ENCODE results near the gene EXD3. TPM values are rescaled to one million over a fixed set of nuclear protein-coding genes. Genes with fewer than 3 reads are reported as not detected.

EXD3 gene
- polyA plus RNA-seq, 1 experiment: 4.0 TPM

DNA sequence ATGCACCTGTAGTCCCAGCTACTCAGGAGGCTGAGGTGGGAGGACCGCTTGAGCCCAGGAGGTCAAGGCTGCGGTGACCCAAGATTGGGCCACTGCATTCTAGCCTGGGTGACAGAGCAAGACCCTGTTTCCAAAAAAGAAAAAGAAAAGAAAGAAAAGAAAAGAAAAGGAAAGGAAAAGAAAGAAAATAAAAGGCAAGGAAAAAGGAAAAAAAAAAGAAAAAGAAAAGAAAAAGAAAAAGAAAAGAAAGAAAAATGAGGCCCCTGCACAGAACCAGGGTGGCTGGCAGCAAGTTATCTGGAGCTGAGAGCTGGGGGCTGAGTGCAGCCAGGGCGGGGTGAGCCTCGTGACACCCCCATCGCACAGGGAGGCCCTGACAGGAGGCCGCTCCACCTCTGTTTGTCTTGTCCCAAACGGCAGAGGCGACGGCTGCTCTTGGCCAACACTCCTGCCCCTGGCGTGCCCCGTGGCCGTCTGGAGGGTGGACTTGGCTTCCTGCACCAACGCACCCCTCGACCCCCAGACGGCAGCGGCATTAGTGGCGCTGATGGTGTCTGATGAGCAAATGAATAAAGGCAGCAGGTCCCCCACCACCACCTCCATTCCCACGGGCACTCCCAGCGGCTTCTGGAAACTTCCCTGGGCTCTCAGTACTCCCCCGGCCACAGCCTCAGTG is 16.7 kb downstream of the EXD3 start:
- Histone ChIP-seq H3K9me3 (ENCODE audit: control insufficient read depth, insufficient read depth, low read length) (peaks cover 3% of the 10 kb centered on the region; the same call in 1 of the 2 replicates), H3K27ac (ENCODE audit: low read depth, low read length) (no peak overlapping the region), H3K27me3 (ENCODE audit: control insufficient read depth, insufficient read depth, low read length) (no peaks in the 10 kb centered on the region), H3K4me3 (ENCODE audit: low read depth, low read length) (no peak overlapping the region)
- CTCF ChIA-PET: interaction anchor here (0.6 to 1.0 kb wide), 3 partner anchors 100 to 110 kb away, joined by 3 read pairs; partner anchors contain the start of gene NRARP
- no peak for DNase-seq (ENCODE audit: low read depth, low spot score)
- POLR2A ChIA-PET: no interaction called here
- TF ChIP-seq, protein P1, sequence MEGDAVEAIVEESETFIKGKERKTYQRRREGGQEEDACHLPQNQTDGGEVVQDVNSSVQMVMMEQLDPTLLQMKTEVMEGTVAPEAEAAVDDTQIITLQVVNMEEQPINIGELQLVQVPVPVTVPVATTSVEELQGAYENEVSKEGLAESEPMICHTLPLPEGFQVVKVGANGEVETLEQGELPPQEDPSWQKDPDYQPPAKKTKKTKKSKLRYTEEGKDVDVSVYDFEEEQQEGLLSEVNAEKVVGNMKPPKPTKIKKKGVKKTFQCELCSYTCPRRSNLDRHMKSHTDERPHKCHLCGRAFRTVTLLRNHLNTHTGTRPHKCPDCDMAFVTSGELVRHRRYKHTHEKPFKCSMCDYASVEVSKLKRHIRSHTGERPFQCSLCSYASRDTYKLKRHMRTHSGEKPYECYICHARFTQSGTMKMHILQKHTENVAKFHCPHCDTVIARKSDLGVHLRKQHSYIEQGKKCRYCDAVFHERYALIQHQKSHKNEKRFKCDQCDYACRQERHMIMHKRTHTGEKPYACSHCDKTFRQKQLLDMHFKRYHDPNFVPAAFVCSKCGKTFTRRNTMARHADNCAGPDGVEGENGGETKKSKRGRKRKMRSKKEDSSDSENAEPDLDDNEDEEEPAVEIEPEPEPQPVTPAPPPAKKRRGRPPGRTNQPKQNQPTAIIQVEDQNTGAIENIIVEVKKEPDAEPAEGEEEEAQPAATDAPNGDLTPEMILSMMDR (IDR thresholded peaks at IDR 0.05; ENCODE audit: low read depth, low read length): no peak

DNA sequence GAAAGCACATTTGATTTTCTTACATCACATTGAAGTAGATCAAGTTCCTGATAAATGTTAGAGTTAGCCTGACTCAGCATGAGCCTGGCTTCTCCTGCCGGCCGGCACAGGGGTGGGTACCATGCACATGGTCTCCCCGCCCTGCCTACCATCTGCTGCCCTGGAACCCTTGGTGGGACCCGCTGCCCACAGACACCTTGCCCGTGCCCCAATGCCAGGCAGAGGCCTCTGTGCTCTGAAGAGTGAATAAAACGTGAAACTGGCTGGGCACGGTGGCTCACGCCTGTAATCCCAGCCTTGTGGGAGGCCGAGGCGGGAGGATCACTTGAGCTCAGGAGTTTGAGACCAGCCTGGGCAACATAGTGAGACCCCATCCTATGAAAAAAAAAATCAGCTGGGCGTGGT is 17.3 kb downstream of the EXD3 start:
- ChIA-PET POLR2A (no interaction called here), CTCF (interaction anchor here (0.6 to 1.0 kb wide), 3 partner anchors 99 to 109 kb away, joined by 3 read pairs; partner anchors contain the start of gene NRARP)
- peaks cover 3% of the 10 kb centered on the region; the same call in 1 of the 2 replicates for H3K9me3 ChIP-seq (ENCODE audit: control insufficient read depth, insufficient read depth, low read length)
- H3K27me3 ChIP-seq (ENCODE audit: control insufficient read depth, insufficient read depth, low read length): no peaks in the 10 kb centered on the region
- no peak for DNase-seq (ENCODE audit: low read depth, low spot score)
- H3K27ac ChIP-seq (ENCODE audit: low read depth, low read length): no peak overlapping the region
- TF ChIP-seq, protein P1 (IDR thresholded peaks at IDR 0.05; ENCODE audit: low read depth, low read length): no peak
- no peak overlapping the region for H3K4me3 ChIP-seq (ENCODE audit: low read depth, low read length)

DNA sequence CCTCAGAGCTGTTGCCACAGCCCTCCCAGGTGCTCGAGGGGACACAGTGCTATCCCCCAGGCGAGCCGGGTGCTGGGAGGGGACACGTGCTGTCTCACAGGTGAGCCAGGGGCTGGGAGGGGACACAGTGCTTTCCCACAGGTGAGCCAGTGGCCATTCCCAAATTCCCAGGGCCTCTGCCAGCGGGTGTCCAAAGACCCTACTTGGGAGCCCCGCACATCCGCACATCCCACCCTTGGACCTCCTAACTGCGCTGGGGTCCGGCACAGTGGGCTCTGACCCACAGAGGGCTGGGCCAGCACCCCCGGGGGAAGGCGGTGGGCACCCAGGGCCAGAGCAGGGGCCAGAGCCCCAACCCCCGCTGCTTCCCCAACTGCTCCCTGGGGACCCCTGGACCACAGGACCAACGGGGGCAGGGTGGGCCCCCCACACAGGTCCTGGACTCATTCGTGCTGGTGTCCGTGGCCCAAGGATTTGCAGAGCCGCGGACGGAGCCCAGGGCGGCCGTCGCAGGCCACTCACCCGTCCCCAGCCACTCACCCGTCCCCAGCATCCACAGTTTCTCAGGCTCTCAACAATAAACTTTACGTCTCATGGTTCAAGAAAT is 17.9 kb downstream of the EXD3 start:
- Histone ChIP-seq H3K9me3 (ENCODE audit: control insufficient read depth, insufficient read depth, low read length) (peaks cover 3% of the 10 kb centered on the region; the same call in 1 of the 2 replicates), H3K27me3 (ENCODE audit: control insufficient read depth, insufficient read depth, low read length) (no peaks in the 10 kb centered on the region), H3K27ac (ENCODE audit: low read depth, low read length) (no peak overlapping the region), H3K4me3 (ENCODE audit: low read depth, low read length) (no peak overlapping the region)
- CTCF ChIA-PET: interaction anchor here (0.6 to 1.0 kb wide), 3 partner anchors 99 to 118 kb away, joined by 3 read pairs; no protein-coding TSS in a partner anchor
- POLR2A ChIA-PET: no interaction called here
- DNase-seq (ENCODE audit: low read depth, low spot score): no peak
- TF ChIP-seq, protein P1 (IDR thresholded peaks at IDR 0.05; ENCODE audit: low read depth, low read length): no peak

DNA sequence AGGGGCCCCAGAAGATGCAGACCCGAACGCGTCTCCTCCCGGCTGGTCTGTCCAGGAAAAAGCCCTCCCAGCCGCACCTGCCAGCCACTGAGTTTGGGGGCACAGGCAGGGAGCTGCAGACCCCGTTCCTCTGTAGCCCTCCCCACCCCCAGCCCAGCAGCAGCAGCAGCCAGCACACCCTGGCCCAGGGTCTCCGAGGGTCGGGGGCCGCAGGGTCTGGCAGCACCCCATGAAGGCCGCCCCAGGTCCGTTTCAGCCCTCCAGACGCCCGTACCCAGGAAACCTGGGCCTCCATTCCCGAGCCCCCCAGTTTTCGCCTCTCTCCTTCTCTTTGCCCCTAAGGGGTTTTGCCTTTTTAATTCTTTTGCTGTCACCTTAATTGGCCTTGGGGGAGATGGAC is 19.7 kb downstream of the EXD3 start:
- DNase-seq (ENCODE audit: low read depth, low spot score): no peak
- no peak overlapping the region for H3K27ac ChIP-seq (ENCODE audit: low read depth, low read length)
- no peak overlapping the region for H3K4me3 ChIP-seq (ENCODE audit: low read depth, low read length)
- POLR2A ChIA-PET: interaction anchor here (0.6 kb wide), 1 partner anchor 16 kb away, joined by 3 read pairs; no protein-coding TSS in a partner anchor
- TF ChIP-seq, protein P1 (IDR thresholded peaks at IDR 0.05; ENCODE audit: low read depth, low read length): no peak
- no peaks in the 10 kb centered on the region for H3K27me3 ChIP-seq (ENCODE audit: control insufficient read depth, insufficient read depth, low read length)
- peaks cover 11% of the 10 kb centered on the region; the same call in 1 of the 2 replicates for H3K9me3 ChIP-seq (ENCODE audit: control insufficient read depth, insufficient read depth, low read length)
- CTCF ChIA-PET: no interaction called here

DNA sequence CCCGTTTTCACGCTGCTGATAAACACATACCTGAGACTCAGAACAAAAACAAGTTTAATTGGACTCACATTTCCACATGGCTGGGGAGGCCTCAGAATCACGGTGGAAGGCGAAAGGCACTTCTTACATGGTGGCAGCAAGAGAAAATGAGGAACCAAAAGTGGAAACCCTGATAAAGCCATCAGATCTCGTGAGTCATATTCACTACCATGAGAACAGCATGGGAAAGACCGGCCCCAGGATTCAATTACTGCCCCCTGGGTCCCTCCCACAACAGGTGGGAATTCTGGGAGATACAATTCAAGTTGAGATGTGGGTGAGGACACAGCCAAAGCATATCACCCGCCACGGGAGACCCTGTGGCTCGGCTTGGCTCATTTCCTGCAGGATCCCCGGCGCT is 20.2 kb downstream of the EXD3 start:
- CTCF ChIA-PET: no interaction called here
- no peaks in the 10 kb centered on the region for H3K27me3 ChIP-seq (ENCODE audit: control insufficient read depth, insufficient read depth, low read length)
- DNase-seq (ENCODE audit: low read depth, low spot score): no peak
- POLR2A ChIA-PET: no interaction called here
- H3K9me3 ChIP-seq (ENCODE audit: control insufficient read depth, insufficient read depth, low read length): peaks cover 14% of the 10 kb centered on the region
- TF ChIP-seq, protein P1 (IDR thresholded peaks at IDR 0.05; ENCODE audit: low read depth, low read length): no peak
- H3K4me3 ChIP-seq (ENCODE audit: low read depth, low read length): no peak overlapping the region
- H3K27ac ChIP-seq (ENCODE audit: low read depth, low read length): no peak overlapping the region
